NK-92 treated with Interleukin-12 subunit alpha and Interleukin-12 subunit beta, amount 100 ng/mL, for 24 hours (cell line): Measurements from ENCODE around the gene PDSS2.
"Not testable (repeated sequence)": the region's sequence is repeated elsewhere in the genome, so short reads cannot be mapped to it uniquely, and the experiment has no call there.

ENCODE experiments used
- DNase-seq: peaks from one replicate; lab custom pipeline; 2025; lab: John Stamatoyannopoulos, UW

Gene PDSS2

DNA sequence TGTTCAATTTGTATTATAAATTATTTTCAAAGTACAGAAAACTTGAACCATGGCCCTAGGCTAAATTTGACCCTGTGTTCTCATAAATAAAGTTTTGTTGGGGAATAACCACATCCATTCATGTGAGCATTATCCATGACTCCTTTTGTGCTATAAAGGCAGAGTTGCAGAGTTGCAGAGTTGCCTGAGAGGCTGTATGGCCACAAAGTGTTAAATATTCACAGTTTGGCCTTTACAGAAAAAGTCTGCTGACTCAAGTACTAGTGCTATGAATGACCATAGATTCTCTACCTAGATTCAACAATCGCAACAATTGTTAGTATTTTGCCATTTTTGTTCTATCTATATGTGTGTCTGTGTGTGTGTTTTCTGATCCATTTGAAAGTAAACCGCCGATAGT is 297.8 kb downstream of the PDSS2 start:
- DNase-seq, result no peak

DNA sequence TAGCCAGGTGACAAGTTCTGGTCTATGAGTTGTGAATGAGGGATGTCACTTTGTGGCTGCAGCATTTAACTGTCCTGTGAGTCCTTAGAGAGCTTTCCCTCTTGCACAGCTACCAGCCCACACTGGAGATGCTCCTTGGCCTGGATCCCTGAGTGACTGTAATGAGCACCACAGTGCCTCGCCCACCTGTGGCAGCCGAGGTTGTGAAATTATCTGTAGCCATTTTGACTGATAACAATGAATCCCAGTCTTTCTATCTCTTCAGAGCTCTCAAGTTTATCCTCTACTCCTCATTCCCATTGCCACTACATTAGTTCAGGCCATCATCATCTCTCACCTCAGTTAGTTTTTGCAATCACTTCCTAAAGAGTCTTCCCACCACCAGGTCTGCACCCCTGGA is 302.7 kb downstream of the PDSS2 start:
- DNase-seq, result no peak

DNA sequence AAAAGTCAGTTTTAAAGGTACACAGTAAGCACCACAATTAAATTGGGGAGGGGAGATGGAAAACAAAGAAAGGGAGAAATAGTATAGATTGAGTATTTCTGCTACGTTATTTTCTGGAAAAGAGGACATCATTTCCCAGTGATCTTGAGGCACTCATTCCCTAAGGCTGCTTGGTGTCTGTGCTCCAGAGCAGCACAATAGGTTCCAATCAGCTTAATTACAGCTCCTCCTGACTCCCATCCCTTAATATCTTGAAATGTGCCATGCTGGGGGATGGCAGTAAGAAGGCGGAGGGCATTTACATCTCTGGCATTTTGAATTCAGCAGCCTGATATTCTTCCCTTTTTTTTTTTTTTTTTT is 304.6 kb downstream of the PDSS2 start:
- no peak for DNase-seq

DNA sequence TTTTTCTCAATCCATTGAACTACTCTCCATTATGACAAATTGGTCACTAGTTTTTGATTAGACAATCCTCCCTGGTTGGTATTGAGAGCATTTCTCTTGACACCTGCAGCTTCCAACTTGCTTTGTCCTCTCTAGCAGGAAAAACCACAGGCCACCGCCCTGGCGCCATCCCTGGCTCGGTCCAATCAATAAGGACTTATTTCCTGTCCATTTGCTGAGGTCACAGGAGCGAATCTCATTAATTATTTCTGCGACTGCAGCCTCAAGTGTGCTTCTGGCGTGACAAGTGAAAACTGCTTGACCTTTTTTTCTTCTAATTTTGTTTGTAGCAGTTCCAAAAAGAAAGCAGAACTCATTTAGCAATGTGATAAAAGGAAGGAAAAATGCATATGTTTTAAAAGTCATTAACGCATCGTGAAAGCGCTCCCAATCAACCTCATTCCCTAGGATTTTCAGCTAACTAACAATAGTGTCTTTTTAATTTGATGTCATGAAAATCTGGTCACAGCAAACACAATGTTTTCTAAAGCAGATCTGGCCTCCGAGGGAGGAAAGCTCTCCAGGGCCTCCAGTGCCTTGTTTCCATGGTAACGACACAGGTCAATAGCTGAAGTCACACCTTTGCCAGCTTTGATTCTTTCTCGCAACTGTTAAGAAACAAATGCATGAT is 305.1 kb downstream of the PDSS2 start:
- no peak for DNase-seq

DNA sequence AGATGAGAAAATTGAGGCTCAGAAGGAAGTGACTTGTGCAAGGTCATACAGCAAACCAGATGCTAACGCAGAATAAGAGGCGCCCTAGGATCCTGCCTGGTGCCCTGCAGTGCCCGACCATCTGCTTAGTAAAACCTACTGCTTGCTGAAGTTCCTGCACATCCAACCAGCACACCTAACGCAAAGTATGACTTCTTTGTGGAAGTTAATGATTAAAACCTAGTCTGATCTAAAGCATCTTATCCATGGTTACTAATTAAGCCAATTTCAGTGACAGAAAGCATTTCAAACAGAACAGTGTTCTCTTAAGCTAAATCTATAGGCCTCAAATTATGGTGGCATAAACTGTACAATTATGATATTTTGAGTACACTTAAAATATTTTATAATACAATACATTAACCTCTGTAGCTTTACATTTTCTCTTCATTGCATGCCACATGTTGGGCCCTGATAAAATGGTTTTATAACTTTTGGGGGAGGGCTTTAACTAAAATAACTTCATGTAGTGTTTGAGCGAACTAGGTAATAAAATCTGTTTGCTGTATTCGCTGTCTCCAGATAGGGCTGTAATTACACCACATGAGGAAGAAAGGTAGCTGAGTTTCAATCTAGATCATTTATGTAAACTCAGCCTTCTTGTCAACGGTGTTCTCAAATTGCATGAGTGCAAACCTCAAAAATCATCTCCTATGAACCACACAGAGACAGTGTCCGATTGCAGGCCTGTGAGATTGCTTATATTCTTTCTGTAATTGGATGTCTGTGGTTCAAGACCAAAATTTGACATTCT is 306.5 kb downstream of the PDSS2 start:
- DNase-seq, result no peak

- no peak for DNase-seq
These were observed 314.7 kb downstream of the PDSS2 start for GRCh38 chr6:107144666-107145065.

GRCh38 chr6:107144014-107144413 is 315.4 kb downstream of the PDSS2 start:
- DNase-seq, result no peak

DNA sequence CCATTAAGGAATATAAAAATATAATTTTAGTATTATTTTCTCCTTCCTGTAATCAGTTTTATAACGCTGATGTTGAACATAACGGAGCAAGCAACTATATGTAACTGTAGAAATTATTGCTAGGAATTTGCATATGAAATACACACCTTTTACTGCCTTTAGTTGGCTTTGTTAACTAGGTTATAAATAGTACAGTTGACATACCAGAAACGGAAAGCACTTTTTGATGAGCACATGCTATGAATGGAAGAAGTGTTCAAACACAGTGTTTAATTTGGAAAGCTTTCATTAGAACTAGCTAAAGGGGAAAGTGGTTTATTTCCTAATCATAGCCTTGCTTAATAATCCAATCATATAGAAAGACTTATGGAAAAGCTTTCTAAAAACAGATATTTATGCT is 318.8 kb downstream of the PDSS2 start:
- DNase-seq, result no peak

GRCh38 chr6:107136324-107136723 is 323.0 kb downstream of the PDSS2 start:
- not testable (repeated sequence) for DNase-seq

DNA sequence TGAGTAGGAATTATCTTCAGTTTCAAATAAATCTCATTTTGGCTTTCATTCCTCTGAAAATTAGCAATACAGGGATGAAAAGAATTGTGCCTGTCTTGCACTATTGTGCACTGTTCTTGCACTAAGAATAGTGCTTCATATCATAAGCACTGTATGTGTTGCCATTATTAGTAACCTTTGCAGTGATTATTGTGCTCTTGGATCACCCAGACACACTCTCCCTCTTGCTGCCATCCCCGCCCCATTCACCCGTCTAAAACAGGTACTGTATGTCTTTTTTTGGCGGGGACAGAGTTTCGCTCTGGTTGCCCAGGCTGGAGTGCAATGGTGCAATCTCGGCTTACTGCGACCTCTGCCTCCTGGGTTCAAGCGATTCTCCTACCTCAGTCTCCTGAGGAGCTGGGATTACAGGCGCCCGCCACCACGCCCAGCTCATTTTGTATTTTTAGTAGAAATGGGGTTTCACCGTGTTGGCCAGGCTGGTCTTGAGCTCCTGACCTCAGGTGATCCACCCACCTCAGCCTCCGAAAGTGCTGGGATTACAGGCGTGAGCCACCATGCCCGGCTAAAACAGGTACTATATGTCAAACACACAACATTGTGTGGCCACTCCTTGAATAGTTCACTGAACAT is 324.2 kb downstream of the PDSS2 start:
- not testable (repeated sequence) for DNase-seq

GRCh38 chr6:107132330-107132954 is 326.9 kb downstream of the PDSS2 start:
- no peak for DNase-seq

DNA sequence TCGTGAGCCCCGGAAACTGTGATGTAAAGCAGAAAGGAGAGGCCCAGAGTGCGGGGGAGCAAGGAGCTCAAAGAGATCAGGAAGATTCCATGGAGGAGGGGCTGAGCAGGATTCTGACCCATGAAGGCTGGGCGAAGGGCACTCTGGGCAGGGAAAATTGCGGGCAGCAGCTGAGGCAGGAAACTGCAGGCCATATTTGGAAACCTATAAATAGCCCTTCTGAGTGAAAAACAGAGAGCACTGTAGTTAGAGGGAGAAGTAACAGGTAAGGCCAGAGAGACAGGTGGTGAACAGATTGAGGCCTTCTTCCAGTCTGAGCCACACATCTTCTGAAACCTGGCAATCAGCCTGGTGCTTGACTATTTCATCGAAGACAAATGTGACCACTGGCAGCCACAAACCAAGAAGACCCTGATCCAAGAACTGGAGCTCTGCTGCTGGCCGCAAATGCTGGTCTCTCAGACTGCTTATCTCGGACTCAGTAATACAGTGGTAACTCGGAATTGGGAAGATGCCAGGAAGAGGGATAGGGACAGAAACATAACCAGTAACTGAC is 329.9 kb downstream of the PDSS2 start:
- DNase-seq, result no peak

DNA sequence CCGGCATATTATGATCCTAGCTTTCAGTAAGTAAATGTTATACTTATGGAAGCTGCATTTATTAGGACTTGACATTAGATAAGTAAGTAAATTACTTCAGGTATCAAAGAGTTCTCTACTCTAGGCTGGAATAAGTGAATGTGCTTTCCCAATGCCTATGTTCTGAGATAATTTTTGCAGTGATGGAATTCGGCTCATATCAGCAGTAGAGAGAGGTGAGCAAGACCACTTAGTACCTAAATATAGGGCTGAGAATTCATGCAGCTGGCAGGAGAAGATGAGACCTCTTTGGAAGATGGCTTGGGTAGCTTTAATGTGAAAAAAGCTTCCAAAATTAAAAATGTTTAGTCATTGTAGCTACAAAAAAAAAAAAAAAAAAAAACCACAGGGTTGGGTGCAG is 330.8 kb downstream of the PDSS2 start:
- no peak for DNase-seq

GRCh38 chr6:107128175-107128574 is 331.2 kb downstream of the PDSS2 start:
- DNase-seq, result no peak

DNA sequence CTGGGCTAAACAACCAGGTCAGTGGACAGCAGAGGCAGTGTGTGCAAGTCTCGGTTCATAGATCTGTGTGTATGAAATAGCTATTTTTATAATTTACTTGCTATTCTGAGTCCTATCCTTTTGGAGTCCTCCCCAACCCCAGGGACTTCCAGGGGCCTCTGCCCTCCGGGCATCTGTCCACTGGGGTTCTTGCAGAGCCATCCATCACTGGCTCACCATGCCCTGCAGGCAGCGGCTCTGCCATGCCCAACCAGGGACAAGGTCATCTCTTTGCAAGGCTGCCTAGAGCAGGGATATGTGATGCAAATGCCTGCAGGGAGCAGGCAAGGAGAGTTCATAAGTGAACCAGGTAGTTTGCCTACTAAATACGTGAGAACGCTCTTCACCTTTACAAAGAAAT is 333.6 kb downstream of the PDSS2 start:
- DNase-seq, result no peak

DNA sequence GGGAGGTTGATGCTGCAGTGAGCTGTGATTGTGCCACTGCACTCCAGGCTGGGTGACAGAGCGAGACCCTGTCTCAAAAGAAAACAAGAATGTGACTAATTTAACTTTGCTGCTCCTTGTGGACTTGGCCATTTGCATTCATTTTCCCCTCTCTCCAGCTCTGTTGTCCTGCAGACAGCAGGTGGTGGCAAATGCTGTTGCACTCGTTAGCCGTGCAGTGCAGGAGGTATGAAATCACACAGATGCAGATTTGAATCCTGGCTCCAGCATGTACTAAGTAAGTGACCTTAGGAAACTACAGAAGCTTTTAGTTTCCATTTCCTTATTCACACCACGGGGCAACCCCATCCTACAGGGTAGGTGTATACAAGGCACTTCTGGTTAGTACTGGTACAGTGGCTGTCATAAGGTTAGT is 334.4 kb downstream of the PDSS2 start:
- no peak for DNase-seq

DNA sequence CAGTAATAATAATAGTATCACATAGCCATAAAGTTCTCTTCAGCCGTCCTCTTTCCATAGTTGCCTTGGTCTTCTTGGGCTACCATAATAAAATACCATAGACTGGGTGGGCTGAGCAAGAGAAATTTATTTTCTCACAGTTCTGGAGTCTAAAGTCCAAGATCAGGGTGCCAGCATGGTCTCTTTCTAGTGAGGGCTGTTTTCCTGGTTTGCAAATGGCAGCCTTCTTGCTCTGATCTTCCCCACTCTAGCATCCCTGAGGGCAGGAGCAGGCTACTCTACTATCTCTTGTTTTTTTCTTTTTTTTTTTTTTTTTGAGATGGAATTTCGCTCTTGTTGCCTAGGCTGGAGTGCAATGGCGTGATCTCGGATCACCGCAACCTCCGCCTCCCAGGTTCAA is 335.9 kb downstream of the PDSS2 start:
- DNase-seq, result no peak

DNA sequence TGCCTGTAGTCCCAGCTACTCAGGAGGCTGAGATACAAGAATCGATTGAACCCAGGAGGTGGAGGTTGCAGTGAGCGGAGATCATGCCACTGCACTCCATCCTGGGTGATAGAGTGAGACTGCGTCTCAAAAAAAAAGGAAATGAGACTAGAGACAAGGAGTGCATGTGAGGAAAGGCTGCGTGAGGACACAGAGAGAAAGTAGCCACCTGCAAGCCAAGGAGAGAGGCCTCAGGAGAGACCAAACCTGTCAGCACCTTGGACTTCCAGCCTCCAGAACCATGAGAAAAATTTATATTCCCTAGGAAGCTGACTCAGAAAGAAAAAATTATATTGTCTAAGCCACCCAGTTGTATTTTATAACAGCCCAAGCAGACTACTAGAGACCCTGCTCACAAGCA is 336.6 kb downstream of the PDSS2 start:
- no peak for DNase-seq

- no peak for DNase-seq
These were observed 337.3 kb downstream of the PDSS2 start for GRCh38 chr6:107121964-107122495.

GRCh38 chr6:107121266-107121665 is 338.1 kb downstream of the PDSS2 start:
- no peak for DNase-seq

DNA sequence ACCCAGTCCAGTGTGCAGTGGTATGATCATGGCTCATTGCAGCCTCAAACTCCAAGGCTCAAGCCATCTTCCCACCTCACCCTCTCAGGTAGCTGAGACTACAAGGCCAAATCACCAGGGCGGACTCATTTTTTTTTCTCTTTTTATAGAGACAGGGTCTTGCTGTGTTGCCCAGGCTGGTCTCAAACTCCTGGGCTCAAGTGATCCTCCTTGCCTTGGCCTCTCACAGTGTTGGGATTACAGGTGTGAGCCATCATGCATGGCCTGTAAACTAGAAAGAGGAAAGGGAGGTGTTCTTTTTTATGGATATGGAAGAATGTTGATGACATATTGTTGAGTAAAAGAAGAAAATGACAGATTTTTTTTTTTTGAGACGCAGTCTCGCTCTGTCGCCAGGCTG is 339.0 kb downstream of the PDSS2 start:
- DNase-seq, result no peak

GRCh38 chr6:107118976-107119375 is 340.4 kb downstream of the PDSS2 start:
- no peak for DNase-seq
